H9 (cell line): Measurements from ENCODE around the gene PTBP3. TPM values are rescaled to one million over a fixed set of nuclear protein-coding genes. Genes with fewer than 3 reads are reported as not detected.

Experiments used
- DNase-seq: peaks from one replicate; pipeline ENCODE4 v3.0.0-alpha.2; 2017
- H2AFZ ChIP-seq: one replicate; pipeline ENCODE4 v1.6.1; 2013; ENCODE audit warnings: mild to moderate bottlenecking, low read length, control low read depth, moderate library complexity
- H2AK5ac ChIP-seq: 2 replicates; pipeline ENCODE4 v1.6.1; 2013; ENCODE audit warnings: low read length, control low read depth, mixed read lengths; ENCODE audit not compliant: insufficient read length
- H2BK120ac ChIP-seq: one replicate; pipeline ENCODE4 v1.6.1; 2013; ENCODE audit warnings: low read depth, mild to moderate bottlenecking, low read length, control low read depth, inconsistent platforms; ENCODE audit not compliant: poor library complexity, severe bottlenecking
- H2BK12ac ChIP-seq: 2 replicates; pipeline ENCODE4 v1.6.1; 2013; ENCODE audit warnings: low read length, control low read depth, mixed read lengths, low read depth; ENCODE audit not compliant: insufficient read length
- H2BK15ac ChIP-seq: 2 replicates; pipeline ENCODE4 v1.6.1; 2013; ENCODE audit warnings: low read depth, low read length, control low read depth
- H2BK20ac ChIP-seq: one replicate; pipeline ENCODE4 v1.6.1; 2013; ENCODE audit warnings: low read depth, mild to moderate bottlenecking, low read length, control low read depth, inconsistent platforms; ENCODE audit not compliant: poor library complexity, severe bottlenecking
- H2BK5ac ChIP-seq: 2 replicates; pipeline ENCODE4 v1.6.1; 2013; ENCODE audit warnings: low read length, control low read depth, mixed read lengths; ENCODE audit not compliant: insufficient read length
- H3K14ac ChIP-seq: 2 replicates; pipeline ENCODE4 v1.6.1; 2013; ENCODE audit warnings: low read length, control low read depth; ENCODE audit not compliant: insufficient read depth
- H3K18ac ChIP-seq: 2 replicates; pipeline ENCODE4 v1.6.1; 2013; ENCODE audit warnings: low read depth, mild to moderate bottlenecking, mixed read lengths, low read length, control low read depth; ENCODE audit not compliant: insufficient read length
- H3K23ac ChIP-seq: 2 replicates; pipeline ENCODE4 v1.6.1; 2013; ENCODE audit warnings: low read length, control low read depth, mixed read lengths, low read depth; ENCODE audit not compliant: insufficient read length
- H3K23me2 ChIP-seq: 2 replicates; pipeline ENCODE4 v1.6.1; 2013; ENCODE audit warnings: low read depth, mild to moderate bottlenecking, mixed read lengths, low read length, control low read depth; ENCODE audit not compliant: insufficient read length, poor library complexity, severe bottlenecking
- H3K27ac ChIP-seq: 2 replicates; pipeline ENCODE4 v1.5.1; 2013; ENCODE audit warnings: low read length, control low read depth, mixed read lengths, low read depth; ENCODE audit not compliant: insufficient read length
- H3K27me3 ChIP-seq: 2 replicates; pipeline ENCODE4 v1.6.1; 2013; ENCODE audit warnings: low read length, control low read depth, inconsistent platforms; ENCODE audit not compliant: insufficient read depth
- H3K4ac ChIP-seq: 2 replicates; pipeline ENCODE4 v1.6.1; 2013; ENCODE audit warnings: low read depth, mild to moderate bottlenecking, control low read depth, inconsistent platforms, low read length, moderate library complexity
- H3K4me1 ChIP-seq: 2 replicates; pipeline ENCODE4 v1.6.1; 2013; ENCODE audit warnings: low read length, control low read depth, inconsistent platforms; ENCODE audit not compliant: insufficient read depth
- H3K4me2 ChIP-seq: 2 replicates; pipeline ENCODE4 v1.6.1; 2013; ENCODE audit warnings: low read length, control low read depth, mixed read lengths; ENCODE audit not compliant: insufficient read length, insufficient read depth
- H3K56ac ChIP-seq: 2 replicates; pipeline ENCODE4 v1.6.1; 2013; ENCODE audit warnings: low read depth, mild to moderate bottlenecking, mixed read lengths, low read length, control low read depth; ENCODE audit not compliant: insufficient read length
- H3K79me1 ChIP-seq: 2 replicates; pipeline ENCODE4 v1.6.1; 2013; ENCODE audit warnings: low read depth, mild to moderate bottlenecking, moderate library complexity, low read length, control low read depth, inconsistent platforms; ENCODE audit not compliant: insufficient read depth, poor library complexity, severe bottlenecking
- H3K79me2 ChIP-seq: 2 replicates; pipeline ENCODE4 v1.6.1; 2013; ENCODE audit warnings: low read length, control low read depth, inconsistent platforms; ENCODE audit not compliant: insufficient read depth
- H3K9ac ChIP-seq: 2 replicates; pipeline ENCODE4 v1.6.1; 2013; ENCODE audit warnings: low read length, control low read depth, mixed read lengths; ENCODE audit not compliant: insufficient read length; ENCODE audit errors: extremely low read depth
- H3K9me3 ChIP-seq: one replicate; pipeline ENCODE4 v1.6.1; 2013; ENCODE audit warnings: low read depth, low read length, inconsistent platforms; ENCODE audit not compliant: control insufficient read depth
- H3T11ph ChIP-seq: one replicate; pipeline ENCODE4 v1.6.1; 2013; ENCODE audit warnings: mild to moderate bottlenecking, low read length, control low read depth, inconsistent platforms
- H4K20me1 ChIP-seq: one replicate; pipeline ENCODE4 v1.6.1; 2013; ENCODE audit not compliant: control insufficient read depth, insufficient read length, insufficient read depth
- H4K5ac ChIP-seq: 2 replicates; pipeline ENCODE4 v1.6.1; 2013; ENCODE audit warnings: low read depth, mild to moderate bottlenecking, mixed read lengths, low read length, control low read depth; ENCODE audit not compliant: insufficient read length
- H4K8ac ChIP-seq: replicated peaks from 2 replicates; pipeline ENCODE4 v1.6.1; 2013; ENCODE audit warnings: low read length, control low read depth, mixed read lengths, low read depth; ENCODE audit not compliant: insufficient read length
- H4K91ac ChIP-seq: 2 replicates; pipeline ENCODE4 v1.6.1; 2013; ENCODE audit warnings: low read depth, mild to moderate bottlenecking, moderate library complexity, mixed read lengths, low read length, control low read depth; ENCODE audit not compliant: insufficient read length
- H3K27ac Mint-ChIP-seq, 3 experiments: 2 replicates in 2 of 3; 3 replicates in 1 of 3; pipeline ENCODE4 v1.8.0; 2020 to 2021; ENCODE audit warnings: mixed read lengths in 3 of 3, mild to moderate bottlenecking in 1 of 3, moderate library complexity in 1 of 3
- H3K27me3 Mint-ChIP-seq: 2 replicates; pipeline ENCODE4 v1.8.0; 2021; ENCODE audit warnings: low read depth, mild to moderate bottlenecking, moderate library complexity, mixed read lengths
- H3K36me3 Mint-ChIP-seq, 3 experiments: 2 replicates in 2 of 3; 3 replicates in 1 of 3; pipeline ENCODE4 v1.8.0; 2020 to 2021; ENCODE audit warnings: low read depth in 3 of 3, mixed read lengths in 3 of 3; ENCODE audit not compliant: insufficient read depth in 1 of 3
- H3K4me1 Mint-ChIP-seq, 2 experiments: 2 replicates each; pipeline ENCODE4 v1.8.0; 2020; ENCODE audit warnings: mixed read lengths in 2 of 2
- H3K4me3 Mint-ChIP-seq, 2 experiments: 2 replicates in 1 of 2; 3 replicates in 1 of 2; pipeline ENCODE4 v1.8.0; 2020 to 2021; ENCODE audit warnings: mild to moderate bottlenecking in 2 of 2, mixed read lengths in 2 of 2, moderate library complexity in 1 of 2
- H3K9me3 Mint-ChIP-seq, 2 experiments: 2 replicates in 1 of 2; 3 replicates in 1 of 2; pipeline ENCODE4 v1.8.0; 2020; ENCODE audit warnings: mild to moderate bottlenecking in 2 of 2, mixed read lengths in 2 of 2, moderate library complexity in 1 of 2
- CTCF ChIP-seq: fragments of 200-600 bp; sonication (generic); conservative IDR thresholded peaks from 3 replicates; pipeline ENCODE4 v1.8.0; 2021; ENCODE audit warnings: antibody characterized with exemption, mild to moderate bottlenecking
- WGBS: extraction: QIAGEN DNeasy Blood & Tissue Kit; methylation state at CpG from one replicate; pipeline ENCODE4 v1.1.7; 2013; ENCODE audit warnings: missing lambda C conversion rate, low lambda C conversion rate, mixed read lengths; ENCODE audit not compliant: insufficient read length; ENCODE audit errors: extremely low coverage; 5-methylcytosine and 5-hydroxymethylcytosine counted together
- total RNA-seq: library from RNA; stranded (reverse); gene quantifications from 2 replicates; pipeline ENCODE4 v1.2.1, GENCODE V29; 2021

PTBP3 gene
- total RNA-seq, 1 experiment from 2014 or later: 89.5 TPM

GRCh38 chr9:112258106-112258505 is 75.3 kb downstream of the PTBP3 start:
- Mint-ChIP-seq H3K36me3 (peaks cover 0 to 6% (median 0%) of the 10 kb centered on the region in 3 experiments; a peak in 4 of 7 replicates), H3K9me3 (no peaks in the 10 kb centered on the region), H3K4me3 (no peak overlapping the region), H3K27me3 (no peaks in the 10 kb centered on the region), H3K4me1 (peaks cover 0 to 7% of the 10 kb centered on the region in 2 experiments), H3K27ac (no peak overlapping the region)
- Histone ChIP-seq H3K14ac (no peak overlapping the region), H4K91ac (no peak overlapping the region), H3K27ac (no peak overlapping the region), H4K20me1 (no peaks in the 10 kb centered on the region), H2AFZ (no peak overlapping the region), H3K4ac (no peak overlapping the region), H4K5ac (no peak overlapping the region), H3K4me1 (no peaks in the 10 kb centered on the region), H3K79me2 (no peaks in the 10 kb centered on the region), H2AK5ac (no peak overlapping the region), H2BK120ac (no peak overlapping the region), H2BK12ac (no peak overlapping the region), H3K23ac (no peak overlapping the region), H3K56ac (no peak overlapping the region), H3K9me3 (no peaks in the 10 kb centered on the region), H3K27me3 (no peaks in the 10 kb centered on the region), H3K23me2 (no peaks in the 10 kb centered on the region), H3K4me2 (no peak overlapping the region), H4K8ac (no peak overlapping the region), H2BK5ac (no peak overlapping the region), H3T11ph (no peak overlapping the region), H3K9ac (no peak overlapping the region), H2BK15ac (no peak overlapping the region), H3K79me1 (no peaks in the 10 kb centered on the region), H3K18ac (no peak overlapping the region), H2BK20ac (no peak overlapping the region)
- no peak for DNase-seq
- no CpG with 5 or more reads among the region's 2 CpGs for WGBS
- TF ChIP-seq CTCF: no peak
